ENCODE data around the gene MAPK1. TPM values are rescaled to one million over a fixed set of nuclear protein-coding genes. Genes with fewer than 3 reads are reported as not detected.

Gene MAPK1
- total RNA-seq, 6 experiments from 2014 or later: 140 to 178 (median 160) TPM

DNA sequence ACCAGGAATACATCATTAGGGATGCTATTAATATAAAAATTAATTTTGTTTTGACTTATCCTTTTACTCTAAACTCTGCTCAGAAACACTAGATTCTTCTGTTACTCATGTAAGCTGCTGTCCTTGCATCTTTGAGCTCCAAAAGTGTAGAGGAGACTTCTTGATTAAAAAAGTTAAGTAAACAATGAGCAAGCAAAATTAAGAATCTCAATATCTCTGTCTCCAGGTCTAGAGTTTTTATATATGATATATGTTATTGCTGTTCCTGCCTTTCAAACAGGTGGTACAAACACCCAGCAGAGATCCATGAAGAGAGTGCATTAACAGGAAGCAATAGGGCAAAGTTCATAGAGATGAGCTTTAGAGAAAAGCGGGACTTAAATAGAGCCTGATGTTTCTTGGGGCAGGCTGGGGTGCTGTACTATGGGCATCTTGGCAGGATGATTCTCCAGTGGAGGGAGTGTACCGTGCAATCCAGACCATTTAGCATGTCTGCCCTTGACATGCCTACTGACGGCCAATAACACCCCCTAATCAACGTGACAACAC lies 6.9 kb downstream of the MAPK1 start:
- no peak for TF ChIP-seq CTCF (IDR thresholded peaks at IDR 0.05)
- H3K9me3 Mint-ChIP-seq: no peaks in the 10 kb centered on the region
- H3K27ac Mint-ChIP-seq: peak overlapping the region; percentile 38; the same call in 1 of the 2 replicates
- peaks cover 75% of the 10 kb centered on the region for H3K4me1 Mint-ChIP-seq (ENCODE audit: low read depth)
- peaks cover 11% of the 10 kb centered on the region for H3K36me3 Mint-ChIP-seq (ENCODE audit: low read depth)
- no peaks in the 10 kb centered on the region for H3K27me3 Mint-ChIP-seq (ENCODE audit: insufficient read depth)
- no peak for DNase-seq
- H3K4me3 Mint-ChIP-seq: no peak overlapping the region

- Mint-ChIP-seq H3K27me3 (ENCODE audit: insufficient read depth) (no peaks in the 10 kb centered on the region), H3K36me3 (ENCODE audit: low read depth) (no peaks in the 10 kb centered on the region; the same call in 1 of the 2 replicates), H3K9me3 (no peaks in the 10 kb centered on the region), H3K27ac (peak overlapping the region; percentile 13), H3K4me3 (no peak overlapping the region), H3K4me1 (ENCODE audit: low read depth) (peaks cover 71% of the 10 kb centered on the region)
- no peak for DNase-seq
- no peak for TF ChIP-seq CTCF (IDR thresholded peaks at IDR 0.05)
Observed at GRCh38 chr22:21858025-21858764, 9.2 kb downstream of the MAPK1 start.

GRCh38 chr22:21857481-21857914 lies 9.9 kb downstream of the MAPK1 start:
- no peaks in the 10 kb centered on the region; the same call in 1 of the 2 replicates for H3K36me3 Mint-ChIP-seq (ENCODE audit: low read depth)
- DNase-seq: no peak
- H3K27ac Mint-ChIP-seq: no peak overlapping the region
- H3K9me3 Mint-ChIP-seq: no peaks in the 10 kb centered on the region
- no peak for TF ChIP-seq CTCF (IDR thresholded peaks at IDR 0.05)
- H3K27me3 Mint-ChIP-seq (ENCODE audit: insufficient read depth): no peaks in the 10 kb centered on the region
- H3K4me3 Mint-ChIP-seq: no peak overlapping the region
- peaks cover 68% of the 10 kb centered on the region for H3K4me1 Mint-ChIP-seq (ENCODE audit: low read depth)

DNA sequence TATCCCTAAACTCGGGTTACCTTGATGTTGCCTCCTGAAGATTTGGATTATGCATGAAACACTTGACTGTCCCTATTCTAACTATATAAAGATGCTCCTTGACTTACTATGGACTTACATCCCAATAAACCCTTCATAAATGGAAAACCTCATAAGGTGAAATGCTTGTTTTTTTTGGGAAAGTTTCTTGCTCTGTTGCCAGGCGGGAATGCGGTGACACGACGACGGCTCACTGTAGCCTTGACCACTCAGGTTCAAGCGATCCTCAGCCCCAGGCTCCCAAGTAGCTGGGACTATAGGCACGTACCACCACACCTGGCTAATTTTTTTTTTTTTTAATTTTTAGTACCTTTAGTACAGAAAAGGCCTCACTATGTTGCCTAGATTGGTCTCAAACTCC lies 10.6 kb downstream of the MAPK1 start:
- no peak overlapping the region for H3K4me3 Mint-ChIP-seq
- H3K4me1 Mint-ChIP-seq (ENCODE audit: low read depth): peaks cover 63% of the 10 kb centered on the region
- no peak for TF ChIP-seq CTCF (IDR thresholded peaks at IDR 0.05)
- H3K27ac Mint-ChIP-seq: no peak overlapping the region
- DNase-seq: no peak
- H3K36me3 Mint-ChIP-seq (ENCODE audit: low read depth): no peaks in the 10 kb centered on the region
- H3K27me3 Mint-ChIP-seq (ENCODE audit: insufficient read depth): peaks cover 2% of the 10 kb centered on the region; the same call in 1 of the 2 replicates
- no peaks in the 10 kb centered on the region for H3K9me3 Mint-ChIP-seq

DNA sequence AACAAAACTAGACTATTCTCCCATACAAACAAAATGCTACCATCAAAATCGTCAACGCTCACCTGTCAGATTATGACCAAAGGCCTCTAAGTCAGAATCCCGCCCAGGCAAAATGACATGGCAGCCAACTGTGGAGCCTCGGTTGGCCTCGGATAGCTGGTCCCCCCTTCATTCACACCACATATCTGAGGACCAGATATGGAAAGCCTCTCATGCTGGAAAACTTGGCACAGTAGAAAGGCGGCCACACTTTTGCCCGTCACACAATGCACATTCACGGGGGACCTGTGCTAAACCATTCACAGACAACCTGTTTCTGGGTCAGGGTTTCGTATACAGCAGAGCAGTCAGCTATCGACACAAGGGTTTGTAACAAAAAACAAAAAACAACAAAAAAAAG lies 11.2 kb downstream of the MAPK1 start:
- Mint-ChIP-seq H3K27ac (no peak overlapping the region), H3K9me3 (no peaks in the 10 kb centered on the region)
- no peak for TF ChIP-seq CTCF (IDR thresholded peaks at IDR 0.05)

More for the DNA sequence above, 11.2 kb downstream of the MAPK1 start:
- no peak for DNase-seq
- H3K4me3 Mint-ChIP-seq: no peak overlapping the region
- H3K4me1 Mint-ChIP-seq (ENCODE audit: low read depth): peaks cover 56% of the 10 kb centered on the region
- peaks cover 2% of the 10 kb centered on the region; the same call in 1 of the 2 replicates for H3K27me3 Mint-ChIP-seq (ENCODE audit: insufficient read depth)
- no peaks in the 10 kb centered on the region for H3K36me3 Mint-ChIP-seq (ENCODE audit: low read depth)
